C4-2B (cell line): ENCODE measurements around the gene PDHA1.

Source experiments
- H3K27ac ChIP-seq: fragments of 450-650 bp; 2 replicates; pipeline ENCODE4 v1.5.1; 2017
- ZFX ChIP-seq: fragments of 450-650 bp; IDR thresholded peaks from 2 replicates; pipeline ENCODE4 v1.6.1; 2017
- TF ChIP-seq, protein P1 (sequence below): fragments of 450-650 bp; conservative IDR thresholded peaks from 2 replicates; pipeline ENCODE4 v1.5.1; 2017; ENCODE audit warnings: mild to moderate bottlenecking

Gene PDHA1

DNA sequence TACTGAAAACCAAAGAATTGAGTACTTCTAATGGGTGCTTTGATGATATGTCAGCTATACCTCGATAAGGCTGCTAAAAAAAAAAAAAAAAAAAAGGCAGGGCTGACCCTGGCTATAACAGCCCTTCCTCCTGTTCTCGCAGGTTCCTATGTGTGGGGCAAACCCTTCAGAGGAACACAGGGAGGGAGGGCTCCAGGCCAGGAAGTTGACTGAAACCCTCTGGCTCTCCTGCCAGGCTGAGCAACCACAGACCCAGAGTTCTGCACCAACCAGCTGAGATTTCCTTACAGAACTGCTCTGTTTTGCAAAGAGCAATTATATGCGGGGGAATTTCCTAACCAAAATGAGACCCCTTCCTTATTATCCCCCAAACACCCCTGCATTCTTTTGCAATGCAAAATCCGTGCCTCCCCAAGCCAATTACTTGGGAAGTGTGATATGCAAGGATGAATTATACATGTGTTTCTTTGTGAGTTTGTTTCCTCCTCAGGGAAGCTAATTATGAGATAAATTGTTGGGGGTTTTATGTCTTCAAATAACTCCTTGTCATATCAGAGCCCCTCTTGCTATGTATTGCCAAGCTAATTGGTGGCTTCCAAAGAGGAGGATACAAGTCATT is 45.6 kb downstream of the PDHA1 start:
- no peak for TF ChIP-seq ZFX
- TF ChIP-seq, protein P1, sequence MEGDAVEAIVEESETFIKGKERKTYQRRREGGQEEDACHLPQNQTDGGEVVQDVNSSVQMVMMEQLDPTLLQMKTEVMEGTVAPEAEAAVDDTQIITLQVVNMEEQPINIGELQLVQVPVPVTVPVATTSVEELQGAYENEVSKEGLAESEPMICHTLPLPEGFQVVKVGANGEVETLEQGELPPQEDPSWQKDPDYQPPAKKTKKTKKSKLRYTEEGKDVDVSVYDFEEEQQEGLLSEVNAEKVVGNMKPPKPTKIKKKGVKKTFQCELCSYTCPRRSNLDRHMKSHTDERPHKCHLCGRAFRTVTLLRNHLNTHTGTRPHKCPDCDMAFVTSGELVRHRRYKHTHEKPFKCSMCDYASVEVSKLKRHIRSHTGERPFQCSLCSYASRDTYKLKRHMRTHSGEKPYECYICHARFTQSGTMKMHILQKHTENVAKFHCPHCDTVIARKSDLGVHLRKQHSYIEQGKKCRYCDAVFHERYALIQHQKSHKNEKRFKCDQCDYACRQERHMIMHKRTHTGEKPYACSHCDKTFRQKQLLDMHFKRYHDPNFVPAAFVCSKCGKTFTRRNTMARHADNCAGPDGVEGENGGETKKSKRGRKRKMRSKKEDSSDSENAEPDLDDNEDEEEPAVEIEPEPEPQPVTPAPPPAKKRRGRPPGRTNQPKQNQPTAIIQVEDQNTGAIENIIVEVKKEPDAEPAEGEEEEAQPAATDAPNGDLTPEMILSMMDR = no peak
- no peak overlapping the region for H3K27ac ChIP-seq

DNA sequence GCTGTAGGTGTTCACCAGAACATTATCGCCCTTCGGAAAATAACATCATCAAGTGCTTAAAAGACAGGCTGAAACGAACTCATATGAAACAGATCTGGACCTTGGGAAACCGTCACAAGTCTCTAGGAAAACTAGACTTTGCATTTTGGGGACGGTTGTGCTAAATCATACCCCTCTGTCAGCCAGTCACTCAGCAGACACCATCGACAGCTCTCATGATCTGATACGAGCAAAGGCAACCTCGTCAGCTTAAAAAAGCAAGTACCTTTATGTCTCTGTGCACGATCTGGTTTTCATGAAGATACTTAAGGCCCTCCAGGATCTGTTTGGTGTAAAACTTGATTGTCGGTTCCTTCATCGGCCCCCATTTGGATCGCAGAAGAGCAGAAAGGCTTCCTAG is 48.4 kb downstream of the PDHA1 start:
- H3K27ac ChIP-seq = no peak overlapping the region
- TF ChIP-seq ZFX = no peak
- TF ChIP-seq, protein P1 = no peak

DNA sequence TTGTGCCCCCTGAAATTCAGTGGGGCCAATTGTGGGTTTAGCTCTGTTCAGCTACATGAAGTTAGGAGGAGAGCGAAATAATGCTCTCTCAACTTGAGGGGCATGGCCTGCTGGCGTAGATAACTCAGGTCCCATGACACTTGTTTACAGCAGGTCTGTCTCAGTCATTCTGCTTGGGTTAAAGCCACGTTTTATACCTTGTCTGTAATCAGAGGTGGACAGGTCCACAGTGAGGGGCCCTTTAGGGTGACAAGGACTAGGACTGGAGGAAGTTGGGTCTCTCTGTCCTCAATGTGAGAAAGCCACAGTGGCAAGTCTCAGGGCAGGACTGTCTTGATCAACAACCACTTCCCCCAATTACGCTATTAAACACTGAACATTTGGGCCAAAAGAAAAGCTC is 49.0 kb downstream of the PDHA1 start:
- TF ChIP-seq, protein P1 = no peak
- TF ChIP-seq ZFX = no peak
- H3K27ac ChIP-seq = no peak overlapping the region

DNA sequence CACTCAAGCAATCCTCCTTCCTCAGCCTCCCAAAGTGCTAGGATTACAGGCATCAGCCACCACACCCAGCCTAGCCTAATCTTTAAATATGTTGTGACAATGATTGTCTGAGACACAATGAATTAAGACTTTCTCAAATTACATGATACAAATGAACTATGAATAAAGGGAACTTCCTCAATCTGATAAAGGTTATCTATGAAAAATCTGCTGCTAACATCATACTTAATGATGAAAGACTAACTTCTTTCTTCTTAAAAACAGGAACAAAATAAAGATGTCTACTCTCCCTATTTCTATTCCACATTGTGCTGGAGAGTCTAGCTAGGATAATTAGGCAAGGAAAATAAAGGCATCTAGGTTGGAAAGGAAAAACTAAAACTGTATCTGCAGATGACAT is 60.0 kb downstream of the PDHA1 start:
- TF ChIP-seq ZFX = no peak
- TF ChIP-seq, protein P1 = no peak
- H3K27ac ChIP-seq = no peak overlapping the region

DNA sequence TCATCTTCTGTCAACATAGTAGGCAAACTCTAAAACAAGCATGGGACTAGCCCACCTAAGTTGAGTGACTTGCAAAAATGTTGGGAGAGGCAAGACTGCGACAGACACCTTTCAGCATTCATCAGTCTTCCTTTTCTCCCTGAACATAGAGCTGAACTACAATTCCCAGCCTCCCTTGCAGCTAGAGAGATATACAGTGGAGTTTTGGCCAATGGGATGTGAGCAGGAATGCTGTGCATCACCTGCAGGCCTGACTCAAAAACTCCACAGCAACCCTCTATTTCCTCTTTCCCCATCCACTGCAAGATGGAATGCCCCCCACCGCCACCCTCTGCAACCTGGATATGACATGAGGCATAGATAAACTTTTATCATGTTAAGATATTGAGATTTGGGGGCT is 66.5 kb downstream of the PDHA1 start:
- no peak overlapping the region for H3K27ac ChIP-seq
- TF ChIP-seq ZFX = no peak
- TF ChIP-seq, protein P1 = no peak
